GM18861 (cell line): Measurements from ENCODE around the gene RHOC.
"Not testable (repeated sequence)": the region's sequence is repeated elsewhere in the genome, so short reads cannot be mapped to it uniquely, and the experiment has no call there.

Experiments
- ATAC-seq: cut with Tn5 transposase; IDR thresholded peaks from one replicate; pipeline ENCODE4 v1.9.1; 2021; ENCODE audit not compliant: unreplicated experiment

RHOC gene

DNA sequence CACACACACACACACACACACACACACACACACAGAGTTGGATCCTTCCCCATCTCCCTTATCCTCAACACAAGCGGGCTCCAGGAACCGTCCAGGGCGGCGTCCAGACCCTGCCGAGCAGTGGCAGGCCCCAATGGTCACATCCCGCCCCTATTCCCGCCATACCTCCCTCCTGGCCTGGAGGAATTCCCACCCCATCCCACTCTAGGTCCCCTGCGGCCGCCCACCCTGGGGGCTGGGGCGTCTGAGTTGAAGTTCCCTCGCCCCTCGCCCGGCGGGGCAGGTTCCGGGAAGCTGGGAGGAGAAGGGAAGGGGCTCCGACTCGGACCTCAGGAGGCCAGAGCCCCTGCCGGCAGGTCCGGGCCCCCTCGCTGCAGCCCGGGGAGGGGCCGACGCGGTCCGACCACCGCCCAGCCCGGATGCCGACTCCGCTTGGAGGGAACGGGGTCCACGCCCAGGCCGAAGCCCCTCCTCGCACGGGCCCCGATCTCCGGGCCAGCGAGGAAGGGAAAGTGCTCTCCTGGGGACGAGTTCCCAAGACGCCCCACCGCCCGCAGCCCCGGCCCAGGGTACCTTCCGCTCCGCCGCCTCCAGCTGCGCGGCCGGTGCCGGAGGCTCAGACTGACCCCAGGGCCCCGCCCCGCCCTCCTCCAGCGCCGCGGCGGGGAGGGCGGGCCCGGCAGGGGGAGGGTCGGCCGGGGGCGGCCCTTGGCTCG lies at the start of gene RHOC:
Gene RHOC (minus strand): TSS at position 623 of the 716 bp plus-strand sequence. CDS start 3,328 bp downstream, outside the sequence.
- ATAC-seq = peak; percentile 52

DNA sequence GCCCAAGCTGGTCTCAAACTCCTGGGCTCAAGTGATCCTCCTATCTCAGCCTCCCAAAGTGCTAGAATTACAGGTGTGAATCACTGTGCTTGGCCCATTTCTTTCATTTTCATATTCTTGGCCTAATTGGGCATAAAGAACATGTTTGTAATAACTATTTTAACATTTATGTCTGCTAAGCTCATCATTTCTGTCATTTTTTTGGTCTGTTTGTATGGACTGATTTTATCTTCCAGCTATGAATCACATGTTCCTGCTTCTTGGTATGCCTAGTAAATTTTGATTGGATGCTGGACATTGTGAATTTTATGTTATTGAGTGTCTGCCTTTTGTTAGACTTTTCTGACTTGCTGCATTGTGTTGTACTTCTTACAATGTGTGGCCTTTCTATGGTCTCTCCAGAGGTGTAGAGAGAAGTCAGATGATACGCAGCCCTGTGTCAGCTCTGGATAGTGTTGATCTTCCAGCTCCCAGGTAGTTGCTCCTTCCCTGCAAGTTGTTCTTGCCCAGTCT lies 47.2 kb upstream of the RHOC start:
- no peak for ATAC-seq

DNA sequence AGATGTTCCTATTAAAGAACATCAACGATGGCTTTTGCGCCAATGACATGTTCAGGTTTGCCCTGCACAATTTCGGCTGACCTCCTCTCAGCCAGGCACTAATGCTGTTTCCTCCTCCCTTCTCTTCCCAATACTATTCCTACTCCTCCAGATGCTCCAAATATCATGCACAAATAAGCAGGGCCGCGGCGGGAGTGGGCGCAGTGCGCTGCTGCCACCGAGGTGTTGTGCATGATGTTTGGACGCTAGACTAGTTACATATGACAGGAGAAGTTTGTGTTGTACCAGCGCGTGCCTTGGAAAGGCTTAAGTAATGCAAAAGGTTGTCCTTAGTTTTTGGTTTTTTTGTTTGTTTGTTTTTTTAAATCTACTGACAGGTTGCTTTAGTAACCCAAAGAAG lies 41.5 kb upstream of the RHOC start:
- ATAC-seq = no peak

DNA sequence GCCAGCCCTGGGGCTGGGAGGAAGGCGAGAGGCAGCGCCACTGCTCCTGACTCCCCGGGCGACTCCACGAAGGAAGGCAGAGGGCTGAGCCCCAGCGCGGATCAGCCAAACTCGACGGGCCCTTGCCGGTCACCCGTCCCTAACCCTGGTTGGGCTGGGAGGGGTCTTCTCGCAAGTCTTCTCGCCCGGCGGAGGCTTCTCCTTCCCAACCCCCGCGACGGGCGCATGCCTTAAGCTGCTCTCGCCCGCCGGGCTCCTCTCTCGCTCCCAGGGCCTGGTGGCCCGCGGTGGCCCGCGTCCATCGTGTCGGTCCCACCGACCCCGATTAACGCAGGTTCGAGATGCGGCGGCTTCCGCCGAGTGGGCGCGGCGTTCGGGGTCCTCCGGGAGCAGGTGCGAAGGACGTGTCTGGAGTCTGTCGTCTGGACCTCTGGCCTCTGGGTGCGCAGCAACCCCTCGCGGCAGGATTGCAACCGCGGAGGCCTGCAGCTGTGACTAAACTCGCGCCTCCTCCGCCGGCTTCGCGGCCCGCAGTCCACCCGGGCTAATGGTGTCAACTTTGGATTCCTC lies 37.2 kb upstream of the RHOC start:
- ATAC-seq = no peak

DNA sequence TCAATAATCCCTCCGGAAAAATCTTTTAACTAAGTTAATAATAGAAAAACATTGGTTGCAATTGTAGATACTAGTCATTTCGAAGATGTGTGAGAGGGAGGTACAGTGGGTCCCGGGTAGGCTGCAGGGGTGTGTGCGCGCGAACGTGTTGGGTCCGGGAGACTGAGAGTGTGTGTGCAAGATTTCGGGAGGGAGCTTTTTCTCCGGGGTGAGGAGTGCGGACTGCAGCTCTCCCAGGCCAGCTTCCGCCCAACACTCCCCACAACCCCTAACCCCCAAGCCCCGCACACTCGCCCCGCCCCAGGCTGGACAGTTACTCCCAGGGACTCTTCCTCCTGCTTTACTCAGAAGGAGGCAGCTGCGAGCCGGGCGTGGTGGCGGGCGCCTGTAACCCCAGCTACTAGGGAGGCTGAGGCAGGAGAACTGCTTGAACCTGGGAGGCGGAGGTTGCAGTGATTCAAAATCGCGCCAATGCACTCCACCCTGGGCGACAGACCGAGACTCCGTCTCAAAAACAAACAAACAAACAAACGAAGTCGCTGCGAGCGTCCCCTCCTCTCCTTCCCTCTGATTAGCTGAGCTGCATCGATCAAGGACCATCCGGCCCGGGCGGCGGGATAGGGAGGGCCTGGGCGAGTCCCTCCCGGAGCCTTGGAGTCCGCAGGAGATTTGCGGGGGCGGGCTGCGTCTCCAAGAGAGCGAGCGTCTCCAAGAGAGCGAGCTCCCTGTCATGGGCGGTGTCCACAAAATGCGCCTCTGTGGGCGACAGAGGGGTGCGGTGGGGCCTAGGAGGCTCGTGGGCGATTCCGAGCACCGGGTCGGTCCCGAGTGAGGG lies 36.5 kb upstream of the RHOC start:
- ATAC-seq = no peak

DNA sequence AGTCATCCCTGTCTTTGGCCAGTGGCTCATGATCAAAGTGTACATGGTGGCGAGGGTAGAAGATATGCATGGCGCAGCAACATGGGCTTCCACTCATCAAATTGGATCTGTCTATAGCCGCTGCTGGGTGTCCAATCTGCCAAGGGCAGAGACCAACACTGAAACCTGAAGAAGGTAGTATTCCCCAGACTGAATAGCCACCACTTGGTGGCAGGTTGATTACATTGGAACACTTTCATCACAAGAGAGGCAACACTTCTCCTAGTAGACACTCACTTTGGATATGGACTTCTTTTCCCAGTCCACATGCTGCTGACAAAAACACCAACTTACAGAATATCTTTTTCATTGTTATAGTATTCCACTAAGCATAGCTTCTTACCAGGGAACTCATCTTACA lies 30.6 kb upstream of the RHOC start:
- ATAC-seq = no peak

DNA sequence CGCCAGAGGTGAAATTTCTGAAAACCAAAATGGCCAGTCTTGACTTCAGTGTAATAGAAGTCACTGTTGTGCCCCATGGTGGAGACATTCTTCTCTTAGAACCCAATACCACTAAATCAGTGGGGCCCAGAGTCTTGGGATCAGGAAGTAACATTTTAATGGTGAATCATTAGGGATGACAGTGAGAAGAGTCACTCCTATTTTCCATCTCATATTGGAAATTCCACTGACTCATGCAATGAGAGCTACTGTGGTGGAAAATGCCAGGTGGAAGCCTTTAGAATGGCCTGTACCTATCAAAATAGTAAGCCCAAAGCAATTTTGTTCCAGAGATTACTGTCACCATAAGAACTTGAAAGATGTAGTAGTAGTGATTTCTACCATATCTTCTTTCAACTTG lies 28.8 kb upstream of the RHOC start:
- no peak for ATAC-seq

DNA sequence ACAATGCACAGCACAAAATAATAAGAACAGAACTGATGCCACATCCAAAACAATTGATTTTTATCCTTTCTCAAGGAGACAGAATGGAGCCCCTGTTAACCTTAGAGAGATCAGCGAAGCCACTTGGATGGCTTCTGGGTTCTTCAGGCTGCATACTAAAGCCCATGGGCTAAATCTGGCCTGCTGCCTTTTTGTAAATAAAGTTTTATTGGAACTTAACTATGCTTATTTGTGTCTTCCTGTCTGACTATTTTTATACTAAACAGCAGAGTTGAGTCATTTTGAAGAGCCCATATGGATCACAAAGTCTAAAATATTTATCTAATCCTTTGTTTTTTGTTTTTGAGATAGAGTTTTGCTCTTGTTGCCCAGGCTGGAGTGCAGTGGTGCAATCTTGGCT lies 24.5 kb upstream of the RHOC start:
- no peak for ATAC-seq

DNA sequence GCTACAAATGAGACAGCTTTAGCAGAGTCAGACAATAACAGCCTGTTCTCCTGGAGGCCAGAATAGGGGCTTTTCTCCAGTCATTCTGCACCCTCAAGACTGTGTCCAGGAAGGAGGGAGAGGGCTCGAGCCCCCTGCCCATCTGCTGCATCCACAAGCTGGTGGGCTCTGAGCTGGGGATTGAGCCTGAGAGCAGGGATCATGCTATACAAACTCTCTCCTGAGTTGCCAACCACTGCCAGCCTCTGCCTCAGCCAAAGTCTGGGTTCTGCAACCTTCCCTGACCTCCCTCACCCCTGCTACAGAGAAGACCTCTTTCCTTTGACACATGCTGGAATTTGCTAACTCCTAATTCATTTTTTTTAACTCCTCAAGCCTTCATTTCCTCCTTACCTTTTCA lies 23.0 kb upstream of the RHOC start:
- no peak for ATAC-seq

DNA sequence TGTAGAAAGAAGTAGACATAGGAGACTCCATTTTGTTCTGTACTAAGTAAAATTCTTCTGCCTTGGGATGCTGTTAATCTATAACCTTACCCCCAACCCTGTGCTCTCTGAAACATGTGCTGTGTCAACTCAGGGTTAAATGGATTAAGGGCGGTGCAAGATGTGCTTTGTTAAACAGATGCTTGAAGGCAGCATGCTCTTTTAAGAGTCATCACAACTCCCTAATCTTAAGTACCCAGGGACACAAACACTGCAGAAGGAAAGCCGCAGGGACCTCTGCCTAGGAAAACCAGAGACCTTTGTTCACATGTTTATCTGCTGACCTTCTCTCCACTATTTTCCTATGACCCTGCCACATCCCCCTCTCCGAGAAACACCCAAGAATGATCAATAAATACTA lies 22.1 kb upstream of the RHOC start:
- ATAC-seq = not testable (repeated sequence)

DNA sequence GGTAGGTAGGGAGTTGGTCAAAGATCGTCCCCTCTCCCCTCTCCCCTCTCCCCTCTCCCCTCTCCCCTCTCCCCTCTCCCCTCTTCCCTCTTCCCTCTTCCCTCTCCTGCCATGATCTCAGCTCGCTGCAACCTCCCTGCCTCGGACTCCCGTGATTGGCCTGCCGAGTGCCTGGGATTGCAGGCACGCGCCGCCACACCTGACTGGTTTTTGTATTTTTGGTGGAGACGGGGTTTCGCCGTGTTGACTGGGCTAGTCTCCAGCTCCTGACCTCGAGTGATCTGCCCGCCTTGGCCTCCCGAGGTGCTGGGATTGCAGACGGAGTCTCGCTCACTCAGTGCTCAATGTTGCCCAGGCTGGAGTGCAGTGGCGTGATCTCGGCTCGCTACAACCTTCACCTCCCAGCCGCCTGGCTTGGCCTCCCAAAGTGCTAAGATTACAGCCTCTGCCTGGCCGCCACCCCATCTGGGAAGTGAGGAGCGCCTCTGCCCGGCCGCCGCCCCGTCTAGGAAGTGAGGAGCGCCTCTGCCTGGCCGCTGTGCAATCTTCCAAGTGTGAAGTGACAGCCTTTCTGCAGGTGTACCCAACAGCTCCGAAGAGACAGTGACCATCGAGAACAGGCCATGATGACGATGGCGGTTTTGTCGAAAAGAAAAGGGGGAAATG lies 21.5 kb upstream of the RHOC start:
- ATAC-seq = not testable (repeated sequence)

DNA sequence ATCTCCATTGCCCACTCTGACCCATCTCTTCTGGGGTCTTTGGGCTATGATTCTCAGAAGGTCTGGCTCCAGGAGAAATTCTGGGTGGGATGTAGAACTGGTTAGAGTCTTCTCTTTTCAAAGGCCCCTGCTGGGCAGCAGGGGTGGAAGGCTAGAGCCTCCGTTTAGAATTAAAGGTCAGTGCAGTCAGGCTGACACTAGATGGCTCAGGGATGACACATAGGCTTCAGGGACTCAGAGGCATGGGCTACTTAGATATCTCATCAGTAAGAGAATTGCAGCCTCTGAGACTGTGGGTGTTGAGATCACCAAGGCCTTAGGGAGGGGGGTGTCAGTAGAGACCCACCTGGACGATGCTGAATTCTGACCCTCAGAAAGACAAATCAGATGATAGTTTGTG lies 20.8 kb upstream of the RHOC start:
- no peak for ATAC-seq

DNA sequence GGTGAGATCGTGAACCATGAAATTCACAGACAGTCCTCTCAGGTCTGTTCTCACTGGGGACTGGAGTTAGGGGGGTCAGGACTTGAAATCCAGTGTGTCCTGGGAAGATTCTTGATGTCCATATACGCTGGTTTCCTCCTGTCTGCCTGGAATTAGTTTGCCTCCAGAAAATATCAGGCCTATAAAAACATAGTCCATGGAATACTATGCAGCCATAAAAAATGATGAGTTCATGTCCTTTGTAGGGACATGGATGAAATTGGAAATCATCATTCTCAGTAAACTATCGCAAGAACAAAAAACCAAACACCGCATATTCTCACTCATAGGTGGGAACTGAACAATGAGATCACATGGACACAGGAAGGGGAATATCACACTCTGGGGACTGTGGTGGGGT lies 17.3 kb upstream of the RHOC start:
- ATAC-seq = not testable (repeated sequence)

DNA sequence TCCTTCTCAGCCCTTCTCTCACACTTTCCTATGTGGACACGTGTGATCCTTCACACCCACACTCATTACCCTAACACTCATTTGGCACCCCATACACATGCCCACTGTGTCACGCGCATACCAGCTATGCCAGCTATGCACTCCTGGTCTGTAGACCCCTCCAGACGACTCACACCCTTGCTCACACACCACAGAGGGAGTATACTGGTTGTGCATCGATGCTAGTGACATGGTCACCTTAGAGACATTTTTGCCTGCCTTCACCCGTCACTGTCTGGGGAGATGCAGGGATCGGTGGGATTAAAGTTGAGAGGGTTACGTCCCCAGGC lies 16.5 kb upstream of the RHOC start:
- ATAC-seq = no peak

DNA sequence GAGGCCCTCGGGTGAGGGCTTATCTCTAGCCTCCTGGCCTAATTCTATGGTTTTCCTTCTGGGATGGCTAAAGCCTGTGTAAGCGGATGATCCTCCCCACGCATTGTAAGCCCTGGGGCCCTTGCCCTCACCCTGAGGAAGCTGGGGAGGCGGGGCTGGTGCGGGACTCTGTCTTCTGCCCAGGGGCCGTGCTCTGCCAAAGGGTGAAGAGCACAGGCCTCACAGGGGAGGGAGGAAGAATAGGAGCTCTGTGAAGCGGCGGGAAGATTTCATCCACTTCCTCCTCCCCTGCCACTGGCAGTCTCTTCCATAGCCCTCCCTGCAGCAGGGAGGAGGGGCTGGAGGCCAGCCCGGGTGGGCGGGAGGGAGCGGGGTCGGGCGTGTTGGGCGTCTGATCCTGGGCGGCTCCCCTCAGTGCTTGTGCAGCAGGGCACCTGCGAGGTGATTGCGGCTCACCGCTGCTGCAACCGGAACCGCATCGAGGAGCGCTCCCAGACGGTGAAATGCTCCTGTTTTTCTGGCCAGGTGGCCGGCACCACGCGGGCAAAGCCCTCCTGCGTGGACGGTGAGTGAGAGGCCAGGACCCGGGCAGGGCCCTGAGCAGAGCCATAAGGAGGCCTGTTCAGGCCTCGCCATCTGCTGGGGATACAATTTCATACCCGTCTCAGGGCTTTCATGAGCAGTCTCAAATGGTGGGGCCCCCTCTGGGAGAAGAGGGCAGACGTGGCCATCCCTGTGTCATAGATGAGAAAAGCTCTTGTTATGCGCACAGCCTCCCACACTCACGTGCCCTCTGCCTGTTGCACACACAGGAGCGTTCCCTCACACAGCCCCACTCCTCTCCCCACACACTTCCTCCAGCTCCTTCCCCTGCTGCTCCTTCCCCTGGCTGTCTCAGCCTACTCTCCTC lies 15.9 kb upstream of the RHOC start:
- no peak for ATAC-seq

DNA sequence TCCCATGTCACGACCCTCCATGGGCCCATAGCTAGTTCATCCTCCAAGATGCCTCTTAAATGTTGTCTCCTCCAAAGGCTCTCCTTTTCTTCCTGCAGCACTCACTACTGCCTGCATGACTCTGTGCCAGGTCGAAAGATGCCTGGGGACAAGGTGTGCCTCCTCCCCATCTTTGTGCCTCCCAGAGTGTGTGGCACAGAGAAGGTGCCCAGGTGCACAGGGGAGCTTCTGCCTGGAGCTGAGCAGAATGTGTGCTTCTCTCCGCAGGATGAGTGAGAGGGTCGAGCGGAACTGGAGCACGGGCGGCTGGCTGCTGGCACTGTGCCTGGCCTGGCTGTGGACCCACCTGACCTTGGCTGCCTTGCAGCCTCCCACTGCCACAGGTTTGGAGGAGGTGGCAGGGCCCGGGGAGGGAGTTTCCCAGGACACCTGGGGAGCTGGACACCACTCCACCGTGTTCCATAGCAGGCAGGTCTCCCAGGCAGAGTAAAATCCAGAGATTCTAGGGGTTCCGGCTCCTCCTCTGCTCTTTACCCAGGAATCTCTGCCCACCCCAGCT lies 15.1 kb upstream of the RHOC start:
- no peak for ATAC-seq

DNA sequence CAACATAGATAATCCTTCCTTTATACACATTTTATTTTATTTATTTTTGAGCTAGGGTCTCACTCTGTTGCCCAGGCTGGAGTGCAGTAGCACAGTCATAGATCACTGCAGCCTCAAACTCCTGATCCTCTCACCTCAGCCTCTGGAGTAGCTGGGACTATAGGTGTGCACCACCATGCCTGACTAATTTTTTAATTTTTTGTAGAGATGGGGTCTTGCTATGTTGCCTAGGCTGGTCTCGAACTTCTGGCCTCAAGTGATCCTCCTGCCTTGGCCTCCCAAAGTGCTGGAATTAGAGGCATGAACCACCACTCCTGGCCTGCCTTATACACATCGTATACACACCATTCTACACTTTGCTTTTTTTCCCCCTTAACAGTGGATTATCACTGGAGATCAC lies 14.4 kb upstream of the RHOC start:
- ATAC-seq = not testable (repeated sequence)

DNA sequence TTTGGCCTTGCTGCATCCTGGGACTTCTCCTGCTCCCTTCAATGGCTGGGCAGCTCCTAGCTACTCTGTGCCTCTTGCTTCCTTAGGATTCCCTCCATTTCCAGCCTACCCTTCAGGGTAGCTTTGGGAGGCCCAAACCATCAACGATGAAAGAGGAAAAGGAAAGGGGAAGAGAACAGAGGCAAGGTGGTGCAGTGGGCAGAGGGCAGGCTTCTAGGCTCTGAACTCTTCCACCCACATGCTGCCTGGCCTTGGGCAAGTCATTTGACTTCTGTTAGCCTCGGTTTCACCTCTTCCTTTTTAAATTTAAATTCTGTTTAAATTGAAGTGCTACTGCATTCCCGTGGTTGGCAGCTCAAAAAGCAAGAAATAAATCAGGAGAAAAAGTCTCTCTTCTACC lies 13.9 kb upstream of the RHOC start:
- ATAC-seq = no peak

DNA sequence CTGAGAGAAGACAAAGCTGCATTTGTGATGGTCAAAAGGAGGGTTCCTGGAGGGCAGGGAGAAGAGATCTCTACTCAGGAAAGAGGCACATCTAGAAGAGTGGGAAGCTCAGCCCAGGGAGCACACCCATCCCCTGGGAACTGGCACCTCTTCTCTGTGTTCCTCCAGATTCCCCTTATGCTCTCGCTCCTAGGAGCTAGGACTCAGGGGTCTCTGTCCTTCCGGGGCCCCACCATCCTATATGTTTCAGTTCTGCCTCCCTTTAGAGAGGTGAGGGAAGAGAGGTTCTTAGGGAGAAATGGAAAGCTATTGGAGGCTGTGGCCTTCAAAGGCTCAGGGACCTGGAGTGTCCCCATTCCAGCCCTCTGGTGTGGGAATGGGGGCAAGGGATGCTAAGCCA lies 12.8 kb upstream of the RHOC start:
- no peak for ATAC-seq
